SH-SY5Y (cell line): ENCODE results near the gene GRK4.

Experiments
- GATA2 ChIP-seq: IDR thresholded peaks from 2 replicates; pipeline ENCODE4 v1.6.1; 2011; ENCODE audit warnings: mild to moderate bottlenecking, low read depth, low read length
- GATA3 ChIP-seq: IDR thresholded peaks from 2 replicates; pipeline ENCODE4 v1.6.1; 2011; ENCODE audit warnings: low read depth, mild to moderate bottlenecking, low read length, moderate library complexity

- TF ChIP-seq GATA3 (no peak), GATA2 (no peak)
Measured at GRCh38 chr4:2996415-2996814, 33.0 kb downstream of the GRK4 start.
